GM10248 (cell line): ENCODE results near the gene CYP19A1.

Experiments used
- CTCF ChIA-PET: fragments of 300-600 bp; sonication (Branson Sonifier 250); formaldehyde crosslinking; extraction: SDS; loops from one replicate; lab custom pipeline; 2021; ENCODE audit warnings: antibody characterized with exemption; lab: Yijun Ruan, JAX
- POLR2A ChIA-PET: fragments of 350-650 bp; sonication (Branson Sonifier 250); formaldehyde crosslinking; extraction: SDS; loops from one replicate; lab custom pipeline; 2020; ENCODE audit warnings: antibody characterized with exemption; lab: Yijun Ruan, JAX
- DNase-seq: peaks from one replicate; pipeline ENCODE4 v3.0.0; 2012; ENCODE audit errors: extremely low spot score
- TF ChIP-seq, protein P1 (sequence below): IDR thresholded peaks from 2 replicates; pipeline ENCODE4 v1.5.1; 2012; ENCODE audit warnings: mild to moderate bottlenecking, low read depth; ENCODE audit errors: extremely low read depth, missing control alignments, control extremely low read depth

Gene CYP19A1

DNA sequence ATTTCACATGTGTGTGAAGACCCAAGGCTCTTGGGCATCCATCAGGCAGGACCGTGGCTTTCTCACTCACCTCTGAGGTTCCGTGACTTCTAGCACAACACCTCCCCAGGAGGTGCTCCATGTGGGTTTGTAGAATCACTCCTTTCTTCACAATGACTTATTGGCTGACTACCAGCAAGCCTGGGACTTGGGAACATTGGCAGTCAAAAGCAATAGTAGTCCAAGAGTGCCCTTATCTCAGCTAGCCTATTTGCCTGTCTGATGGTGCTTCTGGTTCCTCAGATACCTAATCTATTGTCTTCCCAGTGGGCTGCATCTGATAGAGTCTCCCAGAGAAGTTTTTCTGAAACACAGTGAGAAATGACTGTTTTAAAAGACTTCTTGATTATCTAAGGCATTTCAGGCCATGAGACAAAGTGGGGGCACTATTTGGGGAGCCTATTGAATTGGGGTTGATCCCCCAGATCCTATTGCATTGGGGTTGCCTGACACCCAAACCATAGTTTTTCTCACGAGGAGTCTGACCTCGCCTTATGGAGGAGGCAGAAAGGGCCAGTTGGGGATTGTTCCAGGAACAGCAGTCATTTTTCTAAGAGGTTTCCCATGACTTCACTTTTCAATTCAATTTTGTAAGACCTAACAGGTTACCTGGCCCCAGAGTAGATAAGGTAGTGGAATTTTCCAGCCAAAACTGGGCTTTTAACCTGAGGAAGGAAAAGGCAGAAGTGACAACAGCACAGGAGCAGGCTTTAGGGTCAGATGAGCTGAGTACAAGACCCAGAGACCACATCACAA, 88.0 kb downstream of the CYP19A1 start:
- POLR2A ChIA-PET = no interaction called here
- CTCF ChIA-PET = interaction anchor here (1.0 to 1.4 kb wide), 4 partner anchors 10 to 88 kb away, joined by 3 to 5 read pairs (median 3); no protein-coding TSS in a partner anchor

DNA sequence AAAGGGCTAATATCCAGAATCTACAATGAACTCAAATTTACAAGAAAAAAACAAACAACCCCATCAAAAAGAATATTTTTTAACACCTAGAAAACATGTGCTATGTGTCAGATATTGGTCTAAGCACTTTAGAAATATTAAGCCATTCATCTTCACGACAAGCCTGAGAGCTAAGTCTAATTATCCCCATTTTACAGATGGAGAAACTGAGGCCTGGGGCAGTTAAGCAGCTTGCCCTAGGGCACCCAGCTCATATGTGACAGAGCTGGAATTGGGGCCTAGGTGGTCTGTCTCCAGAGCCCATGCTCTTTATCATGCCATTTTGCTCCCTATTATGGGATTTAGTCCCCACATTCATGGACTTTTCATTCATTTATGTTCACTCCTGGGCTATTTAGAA, 92.8 kb downstream of the CYP19A1 start:
- DNase-seq = no peak
- POLR2A ChIA-PET = no interaction called here
- TF ChIP-seq, protein P1, sequence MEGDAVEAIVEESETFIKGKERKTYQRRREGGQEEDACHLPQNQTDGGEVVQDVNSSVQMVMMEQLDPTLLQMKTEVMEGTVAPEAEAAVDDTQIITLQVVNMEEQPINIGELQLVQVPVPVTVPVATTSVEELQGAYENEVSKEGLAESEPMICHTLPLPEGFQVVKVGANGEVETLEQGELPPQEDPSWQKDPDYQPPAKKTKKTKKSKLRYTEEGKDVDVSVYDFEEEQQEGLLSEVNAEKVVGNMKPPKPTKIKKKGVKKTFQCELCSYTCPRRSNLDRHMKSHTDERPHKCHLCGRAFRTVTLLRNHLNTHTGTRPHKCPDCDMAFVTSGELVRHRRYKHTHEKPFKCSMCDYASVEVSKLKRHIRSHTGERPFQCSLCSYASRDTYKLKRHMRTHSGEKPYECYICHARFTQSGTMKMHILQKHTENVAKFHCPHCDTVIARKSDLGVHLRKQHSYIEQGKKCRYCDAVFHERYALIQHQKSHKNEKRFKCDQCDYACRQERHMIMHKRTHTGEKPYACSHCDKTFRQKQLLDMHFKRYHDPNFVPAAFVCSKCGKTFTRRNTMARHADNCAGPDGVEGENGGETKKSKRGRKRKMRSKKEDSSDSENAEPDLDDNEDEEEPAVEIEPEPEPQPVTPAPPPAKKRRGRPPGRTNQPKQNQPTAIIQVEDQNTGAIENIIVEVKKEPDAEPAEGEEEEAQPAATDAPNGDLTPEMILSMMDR = no peak
- CTCF ChIA-PET = interaction anchor here (1.3 to 1.8 kb wide), 3 partner anchors 10 to 136 kb away, joined by 3 to 5 read pairs (median 5); no protein-coding TSS in a partner anchor

More for the DNA sequence above, 88.0 kb downstream of the CYP19A1 start:
- no peak for DNase-seq
- TF ChIP-seq, protein P1 = no peak

DNA sequence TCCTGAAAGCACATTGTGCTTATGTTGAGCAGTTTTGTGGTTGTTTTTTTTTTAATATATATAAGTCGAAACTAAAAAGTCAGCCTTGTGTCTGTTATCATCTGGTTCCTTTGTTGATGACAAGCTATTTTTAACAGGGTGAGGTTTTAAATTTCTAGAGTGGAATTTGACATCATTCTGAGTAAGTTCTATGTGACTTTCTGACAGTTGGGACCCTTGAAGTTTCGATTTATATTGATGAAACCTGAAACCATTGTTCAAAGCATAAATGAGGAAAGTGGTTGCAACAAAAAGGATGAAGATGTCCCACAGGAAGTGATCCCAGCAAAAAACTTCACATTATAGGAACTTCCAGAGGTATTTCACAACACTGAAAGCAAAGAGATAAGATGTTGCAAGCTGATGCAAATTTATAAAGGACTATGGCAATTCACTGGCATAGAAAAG, 94.0 kb downstream of the CYP19A1 start:
- POLR2A ChIA-PET = no interaction called here

DNA sequence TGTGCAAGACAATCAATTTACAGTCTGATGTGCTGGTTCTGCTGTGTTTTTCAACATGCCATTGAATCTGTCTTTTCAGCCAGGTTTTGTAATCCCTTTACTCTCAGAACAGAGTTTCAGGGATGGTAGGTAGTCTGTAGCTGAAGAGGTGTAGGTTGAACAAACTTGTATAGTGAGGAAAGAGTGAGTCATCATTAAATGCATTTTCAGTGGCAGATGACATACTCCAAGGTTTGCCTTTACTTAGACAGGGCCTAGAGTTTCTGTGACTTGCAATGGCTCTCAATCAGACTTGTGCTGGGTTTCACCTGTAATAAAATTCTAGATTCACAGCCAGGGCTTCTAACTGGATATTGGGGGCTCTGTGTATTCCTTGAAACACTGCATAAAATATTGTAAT, 94.6 kb downstream of the CYP19A1 start:
- POLR2A ChIA-PET = no interaction called here
- TF ChIP-seq, protein P1 = no peak
- DNase-seq = no peak
- CTCF ChIA-PET = no interaction called here

More for the DNA sequence above, 94.0 kb downstream of the CYP19A1 start:
- TF ChIP-seq, protein P1 = no peak
- CTCF ChIA-PET = interaction anchor here (1.8 kb wide), 1 partner anchor 137 kb away, joined by 5 read pairs; no protein-coding TSS in a partner anchor
- no peak for DNase-seq

DNA sequence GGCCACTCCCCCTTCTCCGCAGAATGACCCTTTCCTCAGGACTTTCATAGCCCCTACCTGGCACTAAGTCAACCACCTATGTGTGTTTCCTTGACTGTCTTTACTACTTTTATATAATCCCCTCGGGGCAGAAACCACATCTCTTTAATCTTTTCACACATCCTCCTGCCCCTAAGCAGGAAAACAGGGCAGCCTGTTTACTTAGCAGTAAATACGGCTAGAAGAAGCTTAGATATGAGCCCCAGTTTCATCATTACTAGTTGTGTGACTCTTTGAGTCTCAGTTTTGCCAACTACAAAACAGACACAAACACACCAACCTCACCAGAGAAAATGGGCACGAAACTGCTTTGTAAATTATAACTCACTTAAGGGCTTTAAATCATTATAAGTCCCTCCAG, 98.3 kb downstream of the CYP19A1 start:
- POLR2A ChIA-PET = no interaction called here

DNA sequence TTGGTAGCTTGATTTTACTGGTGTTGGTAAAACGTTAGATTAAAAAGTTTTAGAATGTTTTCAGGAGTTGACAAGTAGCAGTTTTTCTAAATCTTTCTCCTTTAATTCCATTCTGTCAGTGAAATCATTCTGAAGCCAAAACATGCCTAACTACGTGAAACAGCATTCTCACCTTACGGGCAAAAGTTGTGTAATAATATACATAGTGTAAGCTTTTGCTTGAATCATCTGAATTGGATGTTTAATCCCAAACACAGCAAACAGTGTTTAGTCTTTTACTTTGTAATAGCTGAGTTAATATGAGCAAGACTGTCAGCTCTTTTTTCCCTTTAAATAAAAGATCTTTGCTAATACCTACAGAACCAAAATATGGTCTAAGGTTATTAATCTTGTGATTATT, 100.6 kb downstream of the CYP19A1 start:
- CTCF ChIA-PET = interaction anchor here (0.8 to 4.8 kb wide), 9 partner anchors 9 to 164 kb away, joined by 3 to 32 read pairs (median 4); no protein-coding TSS in a partner anchor
- POLR2A ChIA-PET = no interaction called here
- no peak for DNase-seq

More for the DNA sequence above, 98.3 kb downstream of the CYP19A1 start:
- TF ChIP-seq, protein P1 = no peak
- CTCF ChIA-PET = interaction anchor here (0.9 to 4.8 kb wide), 8 partner anchors 9 to 162 kb away, joined by 3 to 32 read pairs (median 4); no protein-coding TSS in a partner anchor
- DNase-seq = no peak

More for the DNA sequence above, 100.6 kb downstream of the CYP19A1 start:
- TF ChIP-seq, protein P1 = no peak
